ENCODE data around the gene OR4B1. TPM values are rescaled to one million over a fixed set of nuclear protein-coding genes. Genes with fewer than 3 reads are reported as not detected.

The OR4B1 gene
- total RNA-seq, 1 donor from 2014 or later = not detected

Other genes with a start within 250 kb of the OR4B1 start
- gene PTPRJ, start 236.3 kb upstream of the OR4B1 start, total RNA-seq = 34.9 TPM
- gene OR4X2, start 28.3 kb downstream of the OR4B1 start, total RNA-seq = not detected
- not detected for gene OR4X1, start 47.1 kb downstream of the OR4B1 start, total RNA-seq
- gene OR4S1, start 89.4 kb downstream of the OR4B1 start, total RNA-seq = not detected
- gene OR4C3, start 108.1 kb downstream of the OR4B1 start, total RNA-seq = not detected
- not detected for gene OR4C5, start 149.7 kb downstream of the OR4B1 start, total RNA-seq